ENCODE results near the gene NUDCD3.

DNA sequence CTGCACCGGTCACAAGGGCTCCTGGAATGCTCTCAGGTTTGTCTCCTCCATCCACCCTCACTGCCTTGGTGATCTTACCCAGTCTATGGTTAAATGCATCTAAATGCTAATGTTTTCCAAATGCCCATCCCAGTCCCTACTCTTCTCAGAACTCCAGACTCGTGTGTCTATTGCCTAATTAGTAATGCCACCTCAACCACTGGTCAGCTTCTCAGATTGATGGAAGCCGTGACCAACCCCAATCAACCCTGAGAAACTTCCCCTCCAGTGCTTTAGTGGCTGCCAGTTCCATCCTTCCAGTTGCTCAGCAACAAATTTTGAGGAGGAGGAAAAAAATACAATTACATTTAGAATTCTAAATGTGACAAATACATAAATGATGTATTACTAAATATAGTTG, 18.6 kb downstream of the NUDCD3 start:
- TF ChIP-seq, protein P1, sequence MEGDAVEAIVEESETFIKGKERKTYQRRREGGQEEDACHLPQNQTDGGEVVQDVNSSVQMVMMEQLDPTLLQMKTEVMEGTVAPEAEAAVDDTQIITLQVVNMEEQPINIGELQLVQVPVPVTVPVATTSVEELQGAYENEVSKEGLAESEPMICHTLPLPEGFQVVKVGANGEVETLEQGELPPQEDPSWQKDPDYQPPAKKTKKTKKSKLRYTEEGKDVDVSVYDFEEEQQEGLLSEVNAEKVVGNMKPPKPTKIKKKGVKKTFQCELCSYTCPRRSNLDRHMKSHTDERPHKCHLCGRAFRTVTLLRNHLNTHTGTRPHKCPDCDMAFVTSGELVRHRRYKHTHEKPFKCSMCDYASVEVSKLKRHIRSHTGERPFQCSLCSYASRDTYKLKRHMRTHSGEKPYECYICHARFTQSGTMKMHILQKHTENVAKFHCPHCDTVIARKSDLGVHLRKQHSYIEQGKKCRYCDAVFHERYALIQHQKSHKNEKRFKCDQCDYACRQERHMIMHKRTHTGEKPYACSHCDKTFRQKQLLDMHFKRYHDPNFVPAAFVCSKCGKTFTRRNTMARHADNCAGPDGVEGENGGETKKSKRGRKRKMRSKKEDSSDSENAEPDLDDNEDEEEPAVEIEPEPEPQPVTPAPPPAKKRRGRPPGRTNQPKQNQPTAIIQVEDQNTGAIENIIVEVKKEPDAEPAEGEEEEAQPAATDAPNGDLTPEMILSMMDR (IDR thresholded peaks at IDR 0.05; ENCODE audit: low read length), result no peak
- TF ChIP-seq EZH2 (optimal IDR thresholded peaks at IDR 0.05; ENCODE audit: low read depth, low read length) (no peak), EZH2phosphoT487 (IDR thresholded peaks at IDR 0.05; ENCODE audit: low read length) (no peak)

Measured in MM.1S (cell line).